GM23338 (cell line): ENCODE results near the gene DNAH11. TPM values are rescaled to one million over a fixed set of nuclear protein-coding genes. Genes with fewer than 3 reads are reported as not detected.
A peak's percentile ranks its signal among the peaks of the same experiment; 100 is the strongest.

Experiments
- ATAC-seq: fragments of 200-7000 bp; cut with Tn5 transposase; 3 replicates; pipeline ENCODE4 v1.9.1; 2020
- DNase-seq: peaks from one replicate; pipeline ENCODE4 v3.0.0-alpha.2; 2015; ENCODE audit warnings: low spot score
- H2AFZ ChIP-seq: fragments of 200-600 bp; sonication (generic); 2 replicates; pipeline ENCODE4 v1.8.0; 2016; ENCODE audit warnings: antibody characterized with exemption, mild to moderate bottlenecking, moderate library complexity
- H3F3A ChIP-seq: fragments of 200-600 bp; sonication (generic); replicated peaks from 2 replicates; pipeline ENCODE4 v1.8.0; 2017; ENCODE audit warnings: antibody characterized with exemption, mixed run types, low read depth
- H3K27ac ChIP-seq: fragments of 200-600 bp; sonication (generic); 2 replicates; pipeline ENCODE4 v1.6.1; 2016; ENCODE audit warnings: low read depth
- H3K27me3 ChIP-seq: fragments of 200-600 bp; sonication (generic); 2 replicates; pipeline ENCODE4 v1.8.0; 2016; ENCODE audit warnings: mild to moderate bottlenecking, mixed run types, moderate library complexity; ENCODE audit not compliant: insufficient read depth
- H3K36me3 ChIP-seq: fragments of 200-600 bp; sonication (generic); 2 replicates; pipeline ENCODE4 v1.8.0; 2016; ENCODE audit warnings: mild to moderate bottlenecking; ENCODE audit not compliant: insufficient read depth
- H3K4me1 ChIP-seq: fragments of 200-600 bp; sonication (generic); 2 replicates; pipeline ENCODE4 v1.8.0; 2016; ENCODE audit warnings: mild to moderate bottlenecking, moderate library complexity; ENCODE audit not compliant: insufficient read depth
- H3K4me2 ChIP-seq: fragments of 200-600 bp; sonication (generic); 2 replicates; pipeline ENCODE4 v1.7.1; 2017; ENCODE audit warnings: mixed run types
- H3K4me3 ChIP-seq: fragments of 200-600 bp; sonication (generic); 2 replicates; pipeline ENCODE4 v1.6.1; 2016; ENCODE audit warnings: mixed run types
- H3K79me2 ChIP-seq: fragments of 200-600 bp; sonication (generic); replicated peaks from 2 replicates; pipeline ENCODE4 v1.8.0; 2017; ENCODE audit warnings: mild to moderate bottlenecking; ENCODE audit not compliant: insufficient read depth
- H3K9me2 ChIP-seq: fragments of 200-600 bp; sonication (generic); 2 replicates; pipeline ENCODE4 v1.8.0; 2017; ENCODE audit not compliant: insufficient read depth
- H4K20me1 ChIP-seq: fragments of 200-600 bp; sonication (generic); replicated peaks from 2 replicates; pipeline ENCODE4 v1.8.0; 2017; ENCODE audit warnings: mild to moderate bottlenecking; ENCODE audit not compliant: insufficient read depth
- H3K27ac Mint-ChIP-seq: 2 replicates; pipeline ENCODE4 v1.8.0; 2020; ENCODE audit warnings: inconsistent platforms, mild to moderate bottlenecking, moderate library complexity, mixed read lengths
- H3K27me3 Mint-ChIP-seq: 3 replicates; pipeline ENCODE4 v1.8.0; 2022; ENCODE audit warnings: low read depth, mild to moderate bottlenecking, moderate library complexity, mixed read lengths, inconsistent platforms; ENCODE audit not compliant: insufficient read depth, poor library complexity
- H3K36me3 Mint-ChIP-seq: 3 replicates; pipeline ENCODE4 v1.8.0; 2021; ENCODE audit warnings: low read depth, mild to moderate bottlenecking, inconsistent platforms, moderate library complexity, mixed read lengths
- H3K4me1 Mint-ChIP-seq: 3 replicates; pipeline ENCODE4 v1.8.0; 2020; ENCODE audit warnings: mild to moderate bottlenecking, inconsistent platforms, mixed read lengths
- H3K4me3 Mint-ChIP-seq: 3 replicates; pipeline ENCODE4 v1.8.0; 2021; ENCODE audit warnings: moderate library complexity, mild to moderate bottlenecking, inconsistent platforms, mixed read lengths
- H3K9me3 Mint-ChIP-seq: 3 replicates; pipeline ENCODE4 v1.8.0; 2020; ENCODE audit warnings: moderate library complexity, mild to moderate bottlenecking, inconsistent platforms, mixed read lengths
- CREB1 ChIP-seq: fragments of 250-450 bp; sonication (Bioruptor Pico); IDR thresholded peaks from 2 replicates; pipeline ENCODE4 v1.5.0; 2020; ENCODE audit warnings: low read depth, mild to moderate bottlenecking, moderate library complexity
- CTCF ChIP-seq, 2 experiments: fragments of 200-600 bp in 1 of 2; sonication (generic) in 1 of 2; conservative IDR thresholded peaks; 2 replicates each; pipeline versions ENCODE4 v1.5.1 to v1.6.1; 2016 to 2017; ENCODE audit warnings: antibody characterized with exemption in 2 of 2, low read depth in 2 of 2, mild to moderate bottlenecking in 2 of 2, moderate library complexity in 1 of 2
- ETS1 ChIP-seq: IDR thresholded peaks from 2 replicates; pipeline ENCODE4 v1.6.1; 2016; ENCODE audit warnings: antibody characterized with exemption
- EZH2 ChIP-seq: fragments of 200-600 bp; sonication (generic); IDR thresholded peaks from one replicate; pipeline ENCODE4 v1.8.0; 2017; ENCODE audit warnings: antibody characterized with exemption, mild to moderate bottlenecking, low read depth; ENCODE audit not compliant: unreplicated experiment
- EZH2phosphoT487 ChIP-seq: fragments of 200-600 bp; sonication (generic); IDR thresholded peaks from one replicate; pipeline ENCODE4 v1.8.1; 2018; ENCODE audit warnings: antibody characterized with exemption; ENCODE audit not compliant: unreplicated experiment
- JUNB ChIP-seq: IDR thresholded peaks from one replicate; pipeline ENCODE4 v1.6.1; 2016; ENCODE audit warnings: antibody characterized with exemption; ENCODE audit not compliant: unreplicated experiment
- NANOG ChIP-seq: IDR thresholded peaks from 2 replicates; pipeline ENCODE4 v1.6.1; 2016; ENCODE audit warnings: antibody characterized with exemption, borderline replicate concordance
- POLR2AphosphoS5 ChIP-seq: IDR thresholded peaks from 2 replicates; pipeline ENCODE4 v1.6.1; 2016; ENCODE audit warnings: antibody characterized with exemption, low read depth
- REST ChIP-seq: IDR thresholded peaks from one replicate; pipeline ENCODE4 v1.6.1; 2018; ENCODE audit warnings: antibody characterized with exemption; ENCODE audit not compliant: unreplicated experiment
- STAT1 ChIP-seq: IDR thresholded peaks from one replicate; pipeline ENCODE4 v1.6.1; 2016; ENCODE audit warnings: antibody characterized with exemption; ENCODE audit not compliant: unreplicated experiment
- ZNF114 ChIP-seq: fragments of 250-450 bp; sonication (Bioruptor Pico); IDR thresholded peaks from 2 replicates; pipeline ENCODE4 v1.5.0; 2020; ENCODE audit warnings: mild to moderate bottlenecking, moderate library complexity
- ZNF331 ChIP-seq: fragments of 250-450 bp; sonication (Bioruptor Pico); IDR thresholded peaks from 2 replicates; pipeline ENCODE4 v1.5.0; 2020; ENCODE audit warnings: low read depth, mild to moderate bottlenecking, moderate library complexity
- ZNF462 ChIP-seq: fragments of 250-450 bp; sonication (Bioruptor Pico); IDR thresholded peaks from 2 replicates; pipeline ENCODE4 v1.5.0; 2020; ENCODE audit warnings: mild to moderate bottlenecking, moderate library complexity
- polyA plus RNA-seq: library from polyadenylated mRNA; unstranded; fragments of >200 nt; fragmentation: Nextera tagmentation; extraction: Ambion mirVana; gene quantifications from 2 replicates; pipeline ENCODE4 v1.2.1, GENCODE V29; 2016
- total RNA-seq: library from RNA; depleted of rRNA; stranded (reverse); fragments of >200 nt; shearing (Covaris generic); gene quantifications from 2 replicates; pipeline ENCODE4 v1.2.3, GENCODE V29; 2014

The DNAH11 gene
- total and polyA plus RNA-seq, 2 experiments from 2014 or later, result 9.3 TPM

- 0 out of 2 replicates have a peak overlapping the region, but pooled peaks have one; percentile 9 for H2AFZ ChIP-seq
- no peaks in the 10 kb centered on the region for H3K9me2 ChIP-seq
- no peaks in the 10 kb centered on the region for H3K36me3 Mint-ChIP-seq
- H3K4me3 Mint-ChIP-seq, result no peak overlapping the region
- no peak overlapping the region for H3K4me2 ChIP-seq
- no peaks in the 10 kb centered on the region for H3K36me3 ChIP-seq
- H3K9me3 Mint-ChIP-seq, result no peaks in the 10 kb centered on the region
- TF ChIP-seq ZNF114 (CRISPR knock-in tag) (no peak), ZNF331 (CRISPR knock-in tag) (no peak), EZH2phosphoT487 (no peak), STAT1 (no peak), ETS1 (no peak), REST (no peak), POLR2AphosphoS5 (no peak), ZNF462 (no peak), NANOG (no peak), CTCF (conservative IDR thresholded peaks at IDR 0.05; ENCODE audit: low read depth in 2 of 2) (no peak), CREB1 (no peak), JUNB (no peak), EZH2 (no peak)
- H3K27ac Mint-ChIP-seq, result no peak overlapping the region; the same call in 1 of the 2 replicates
- no peak overlapping the region for H3K27ac ChIP-seq
- no peaks in the 10 kb centered on the region for H3F3A ChIP-seq
- no peaks in the 10 kb centered on the region for H4K20me1 ChIP-seq
- no peaks in the 10 kb centered on the region for H3K79me2 ChIP-seq
- peaks cover 30% of the 10 kb centered on the region for H3K4me1 ChIP-seq
- no peak for DNase-seq
- H3K27me3 ChIP-seq, result no peaks in the 10 kb centered on the region
- peaks cover 5% of the 10 kb centered on the region for H3K27me3 Mint-ChIP-seq
- peaks cover 68% of the 10 kb centered on the region for H3K4me1 Mint-ChIP-seq
- no peak overlapping the region for H3K4me3 ChIP-seq
- ATAC-seq, result no peak
Observed at GRCh38 chr7:21768279-21768678, 225.4 kb downstream of the DNAH11 start.
